BLaER1 (cell line): ENCODE measurements around the gene SMURF2.
"Not testable (repeated sequence)": the region's sequence is repeated elsewhere in the genome, so short reads cannot be mapped to it uniquely, and the experiment has no call there.

Source experiments
- H3K27ac ChIP-seq: shearing (Covaris generic); formaldehyde crosslinking; 2 replicates; pipeline ENCODE4 v1.8.1; 2022
- H3K27me3 ChIP-seq: shearing (Covaris generic); formaldehyde crosslinking; 2 replicates; pipeline ENCODE4 v1.8.1; 2022
- H3K36me3 ChIP-seq: shearing (Covaris generic); formaldehyde crosslinking; 2 replicates; pipeline ENCODE4 v1.8.1; 2022
- H3K4me1 ChIP-seq: shearing (Covaris generic); formaldehyde crosslinking; 2 replicates; pipeline ENCODE4 v1.8.1; 2022
- H3K4me2 ChIP-seq: shearing (Covaris generic); formaldehyde crosslinking; 2 replicates; pipeline ENCODE4 v1.8.1; 2022
- H3K4me3 ChIP-seq: shearing (Covaris generic); formaldehyde crosslinking; 2 replicates; pipeline ENCODE4 v1.8.1; 2022
- H3K9ac ChIP-seq: shearing (Covaris generic); formaldehyde crosslinking; 2 replicates; pipeline ENCODE4 v1.8.1; 2022
- H3K9me3 ChIP-seq: shearing (Covaris generic); formaldehyde crosslinking; 2 replicates; pipeline ENCODE4 v1.8.1; 2022
- H4K20me1 ChIP-seq: shearing (Covaris generic); formaldehyde crosslinking; 2 replicates; pipeline ENCODE4 v1.8.1; 2022
- Cebpa-rat ChIP-seq: shearing (Covaris generic); IDR thresholded peaks from 2 replicates; pipeline ENCODE4 v1.8.1; 2022

Gene SMURF2

GRCh38 chr17:64688481-64688880 lies 26.4 kb upstream of the SMURF2 start:
- H3K27me3 ChIP-seq: no peaks in the 10 kb centered on the region
- H3K9ac ChIP-seq: no peak overlapping the region
- TF ChIP-seq Cebpa-rat: no peak
- H3K4me3 ChIP-seq: no peak overlapping the region
- H3K4me2 ChIP-seq: no peak overlapping the region
- H3K4me1 ChIP-seq: no peaks in the 10 kb centered on the region
- no peaks in the 10 kb centered on the region for H3K9me3 ChIP-seq
- H3K27ac ChIP-seq: no peak overlapping the region
- H3K36me3 ChIP-seq: no peaks in the 10 kb centered on the region
- H4K20me1 ChIP-seq: no peaks in the 10 kb centered on the region

DNA sequence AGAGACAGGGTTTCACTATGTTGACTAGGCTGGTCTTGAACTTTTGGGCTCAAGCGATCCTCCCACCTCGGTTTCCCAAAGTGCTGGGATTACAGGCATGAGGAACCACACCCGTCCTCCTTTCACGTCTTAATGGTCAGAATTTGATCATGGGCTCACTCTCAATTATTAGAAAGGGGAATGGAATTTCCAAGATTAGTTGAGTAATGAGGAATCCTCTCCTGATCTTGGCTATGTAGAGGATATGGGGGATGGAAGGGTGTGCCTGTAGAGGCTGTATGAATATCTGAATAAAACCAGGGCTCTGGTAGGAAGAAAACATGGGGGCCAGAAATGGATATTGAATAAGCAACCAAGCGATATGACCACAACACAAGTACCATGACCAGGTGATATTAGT lies 25.9 kb upstream of the SMURF2 start:
- Histone ChIP-seq H3K36me3 (no peaks in the 10 kb centered on the region), H4K20me1 (no peaks in the 10 kb centered on the region), H3K4me3 (no peak overlapping the region), H3K27me3 (no peaks in the 10 kb centered on the region), H3K27ac (no peak overlapping the region), H3K4me2 (no peak overlapping the region), H3K9ac (no peak overlapping the region), H3K9me3 (no peaks in the 10 kb centered on the region), H3K4me1 (no peaks in the 10 kb centered on the region)
- no peak for TF ChIP-seq Cebpa-rat

DNA sequence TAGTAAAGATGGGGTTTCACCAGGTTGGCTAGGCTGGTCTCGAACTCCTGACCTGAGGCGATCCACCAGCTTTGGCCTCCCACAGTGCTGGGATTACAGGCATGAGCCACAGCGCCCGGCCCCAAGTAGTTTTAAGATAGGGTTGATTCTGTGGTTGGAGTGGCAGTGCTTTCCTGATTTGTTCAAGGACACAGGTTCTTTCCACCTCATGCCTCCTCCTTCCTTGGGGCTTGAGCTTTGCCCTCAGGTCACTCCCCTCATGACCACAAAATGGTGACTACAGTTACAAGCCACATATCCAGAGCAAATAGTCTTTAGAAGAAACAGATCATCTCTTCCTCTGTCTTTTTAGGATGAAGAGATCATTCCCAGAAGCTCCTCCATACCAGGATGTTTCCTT lies 25.3 kb upstream of the SMURF2 start:
- no peak overlapping the region for H3K27ac ChIP-seq
- no peaks in the 10 kb centered on the region for H3K36me3 ChIP-seq
- no peak for TF ChIP-seq Cebpa-rat
- H3K27me3 ChIP-seq: no peaks in the 10 kb centered on the region
- no peaks in the 10 kb centered on the region for H3K4me1 ChIP-seq
- H3K4me2 ChIP-seq: no peak overlapping the region
- no peaks in the 10 kb centered on the region for H3K9me3 ChIP-seq
- no peaks in the 10 kb centered on the region for H4K20me1 ChIP-seq
- H3K9ac ChIP-seq: no peak overlapping the region
- no peak overlapping the region for H3K4me3 ChIP-seq

- H3K4me3 ChIP-seq: no peak overlapping the region
- H3K27ac ChIP-seq: no peak overlapping the region
- H3K4me2 ChIP-seq: no peak overlapping the region
- no peaks in the 10 kb centered on the region for H3K4me1 ChIP-seq
- no peak overlapping the region for H3K9ac ChIP-seq
- no peaks in the 10 kb centered on the region for H3K27me3 ChIP-seq
- TF ChIP-seq Cebpa-rat: no peak
- H3K9me3 ChIP-seq: no peaks in the 10 kb centered on the region
- no peaks in the 10 kb centered on the region for H4K20me1 ChIP-seq
- H3K36me3 ChIP-seq: no peaks in the 10 kb centered on the region
These were observed 24.6 kb upstream of the SMURF2 start for GRCh38 chr17:64686705-64687104.

DNA sequence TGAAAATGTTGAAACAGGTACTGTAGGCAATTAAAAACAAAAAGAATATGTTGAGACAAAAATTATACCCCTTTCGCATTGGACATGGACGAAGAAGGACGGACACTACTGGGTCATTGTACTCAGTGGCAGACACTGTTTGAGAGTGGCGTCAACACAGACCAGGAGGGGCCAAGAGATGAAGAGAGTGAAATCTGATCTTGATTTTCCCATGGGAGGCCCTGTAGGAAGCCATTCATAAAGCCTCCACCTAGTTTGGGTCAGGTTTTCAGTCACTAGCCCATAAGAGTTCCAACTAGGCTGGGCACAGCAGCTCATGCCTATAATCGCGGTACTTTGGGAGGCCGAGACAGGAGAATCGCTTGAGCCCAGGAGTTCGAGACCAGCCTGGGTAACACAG lies 23.6 kb upstream of the SMURF2 start:
- Histone ChIP-seq H3K27me3 (no peaks in the 10 kb centered on the region), H3K36me3 (no peaks in the 10 kb centered on the region), H3K4me3 (no peak overlapping the region), H3K9ac (no peak overlapping the region), H3K4me2 (no peak overlapping the region), H4K20me1 (no peaks in the 10 kb centered on the region), H3K4me1 (no peaks in the 10 kb centered on the region), H3K27ac (no peak overlapping the region), H3K9me3 (no peaks in the 10 kb centered on the region)
- TF ChIP-seq Cebpa-rat: no peak

DNA sequence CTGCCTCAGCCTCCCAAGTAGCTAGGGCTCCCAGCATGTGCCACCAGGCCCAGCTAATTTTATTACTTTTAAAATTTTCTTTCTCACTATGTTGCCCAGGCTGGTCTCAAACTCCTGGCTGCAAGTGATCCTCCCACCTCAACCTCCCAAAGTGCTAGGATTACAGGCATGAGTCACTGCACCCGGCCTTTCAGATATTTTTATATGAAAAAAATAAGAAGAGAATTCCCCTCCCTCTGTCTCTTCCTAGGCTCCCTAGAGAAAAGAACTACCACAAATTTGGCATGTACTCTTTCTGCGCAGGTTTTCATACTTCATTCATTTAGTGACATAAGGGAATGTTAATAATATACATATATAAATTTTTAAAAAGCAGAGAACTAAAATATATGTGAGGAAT lies 21.7 kb upstream of the SMURF2 start:
- Histone ChIP-seq H3K9ac (no peak overlapping the region), H3K4me2 (no peak overlapping the region), H3K27me3 (no peaks in the 10 kb centered on the region), H3K27ac (no peak overlapping the region), H3K4me1 (no peaks in the 10 kb centered on the region), H3K9me3 (no peaks in the 10 kb centered on the region), H4K20me1 (no peaks in the 10 kb centered on the region), H3K36me3 (no peaks in the 10 kb centered on the region), H3K4me3 (no peak overlapping the region)
- TF ChIP-seq Cebpa-rat: no peak

DNA sequence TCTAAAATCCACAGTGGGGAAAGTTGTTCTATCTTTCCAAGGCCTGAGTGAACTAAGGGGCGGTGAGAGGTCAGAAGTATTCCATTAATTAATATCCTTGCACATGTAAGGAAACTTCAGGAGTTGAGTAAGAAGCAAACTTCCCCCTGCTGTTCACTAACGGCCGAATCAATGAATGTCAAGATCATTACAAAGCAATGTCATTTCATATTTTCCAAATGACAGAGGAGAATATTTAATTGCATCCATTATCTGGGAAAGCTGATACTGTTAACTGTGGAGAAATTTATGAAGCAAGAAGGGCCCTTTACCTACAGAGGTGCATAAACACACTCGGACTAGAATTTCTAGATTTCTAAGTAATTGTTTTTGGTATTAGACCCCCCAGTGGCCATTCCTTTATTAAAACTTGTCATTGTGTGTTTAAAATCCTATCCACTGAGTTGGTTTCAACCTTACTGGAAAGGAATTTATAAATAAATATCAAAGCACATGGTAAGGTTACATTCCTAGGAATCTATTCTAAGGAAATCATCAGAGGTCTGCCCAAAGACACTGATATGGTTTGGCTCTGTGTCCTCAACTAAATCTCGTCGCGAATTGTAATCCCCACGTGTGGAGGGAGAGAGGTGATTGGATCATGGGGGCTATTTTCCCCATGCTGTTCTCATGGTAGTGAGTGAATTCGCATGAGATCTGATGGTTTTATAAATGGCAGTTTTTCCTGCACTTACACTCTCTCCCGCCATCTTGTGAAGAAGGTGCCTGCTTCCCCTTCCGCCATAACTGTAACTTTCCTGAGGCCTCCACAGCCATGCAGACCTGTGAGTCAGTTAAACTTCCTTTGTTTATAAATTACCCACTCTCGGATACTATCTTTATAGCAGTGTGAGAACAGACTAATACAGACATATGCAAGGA lies 20.4 kb upstream of the SMURF2 start:
- no peak overlapping the region for H3K4me3 ChIP-seq
- no peaks in the 10 kb centered on the region for H3K36me3 ChIP-seq
- no peaks in the 10 kb centered on the region for H3K4me1 ChIP-seq
- no peak for TF ChIP-seq Cebpa-rat
- H3K27ac ChIP-seq: no peak overlapping the region
- no peaks in the 10 kb centered on the region for H4K20me1 ChIP-seq
- H3K9ac ChIP-seq: no peak overlapping the region
- no peak overlapping the region for H3K4me2 ChIP-seq
- H3K27me3 ChIP-seq: no peaks in the 10 kb centered on the region
- no peaks in the 10 kb centered on the region for H3K9me3 ChIP-seq

DNA sequence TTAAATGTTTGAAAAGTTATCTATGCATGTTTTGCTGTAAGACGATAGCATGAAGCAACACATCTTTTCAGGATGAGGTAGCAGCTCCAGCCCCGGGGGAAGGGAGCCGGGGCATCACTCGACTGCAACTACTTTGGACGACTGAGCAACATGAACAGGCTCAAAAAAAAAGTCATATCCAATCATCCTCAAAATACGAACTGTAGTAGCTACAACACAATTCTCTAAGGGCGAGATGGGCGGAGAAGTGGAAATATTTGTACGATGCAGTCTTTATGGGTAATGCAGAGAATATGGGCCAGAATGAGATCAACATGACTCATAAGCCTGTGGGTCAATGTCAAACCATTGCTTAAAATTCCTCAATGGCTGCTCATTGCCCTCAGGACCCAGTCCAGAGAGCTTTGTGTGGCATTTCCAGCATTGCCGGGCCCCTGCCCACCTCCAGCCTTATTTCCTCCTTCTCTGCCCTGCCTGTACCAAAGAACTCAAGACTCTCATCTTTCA lies 17.7 kb upstream of the SMURF2 start:
- no peak for TF ChIP-seq Cebpa-rat
- Histone ChIP-seq H3K27ac (no peak overlapping the region), H3K9me3 (no peaks in the 10 kb centered on the region), H3K4me2 (no peak overlapping the region), H3K4me3 (no peak overlapping the region), H3K27me3 (no peaks in the 10 kb centered on the region), H3K36me3 (no peaks in the 10 kb centered on the region), H3K9ac (no peak overlapping the region), H3K4me1 (no peaks in the 10 kb centered on the region), H4K20me1 (no peaks in the 10 kb centered on the region)

DNA sequence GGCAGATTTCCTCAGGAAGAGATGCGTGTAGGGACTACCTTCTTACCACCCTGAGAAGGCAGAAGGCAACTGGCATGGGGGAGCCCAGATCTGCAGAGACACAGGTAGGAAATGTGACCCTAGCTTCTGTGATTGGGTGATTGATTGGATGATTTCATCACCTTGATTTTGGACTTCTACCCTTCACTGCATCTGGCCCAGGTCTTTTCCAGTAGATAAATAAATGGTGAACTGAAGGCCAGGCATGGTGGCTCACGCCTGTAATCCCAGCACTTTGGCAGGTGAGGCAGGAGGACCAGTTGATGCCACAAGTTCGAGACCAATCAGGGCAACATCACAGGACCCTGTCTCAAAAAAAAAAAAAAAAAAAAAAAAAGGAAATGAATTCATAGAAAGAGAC lies 14.7 kb upstream of the SMURF2 start:
- Histone ChIP-seq H3K27me3 (no peaks in the 10 kb centered on the region), H3K4me1 (no peaks in the 10 kb centered on the region), H3K4me3 (no peak overlapping the region), H3K9ac (no peak overlapping the region), H3K36me3 (no peaks in the 10 kb centered on the region), H3K27ac (no peak overlapping the region), H3K9me3 (no peaks in the 10 kb centered on the region), H4K20me1 (no peaks in the 10 kb centered on the region), H3K4me2 (no peak overlapping the region)
- TF ChIP-seq Cebpa-rat: no peak

DNA sequence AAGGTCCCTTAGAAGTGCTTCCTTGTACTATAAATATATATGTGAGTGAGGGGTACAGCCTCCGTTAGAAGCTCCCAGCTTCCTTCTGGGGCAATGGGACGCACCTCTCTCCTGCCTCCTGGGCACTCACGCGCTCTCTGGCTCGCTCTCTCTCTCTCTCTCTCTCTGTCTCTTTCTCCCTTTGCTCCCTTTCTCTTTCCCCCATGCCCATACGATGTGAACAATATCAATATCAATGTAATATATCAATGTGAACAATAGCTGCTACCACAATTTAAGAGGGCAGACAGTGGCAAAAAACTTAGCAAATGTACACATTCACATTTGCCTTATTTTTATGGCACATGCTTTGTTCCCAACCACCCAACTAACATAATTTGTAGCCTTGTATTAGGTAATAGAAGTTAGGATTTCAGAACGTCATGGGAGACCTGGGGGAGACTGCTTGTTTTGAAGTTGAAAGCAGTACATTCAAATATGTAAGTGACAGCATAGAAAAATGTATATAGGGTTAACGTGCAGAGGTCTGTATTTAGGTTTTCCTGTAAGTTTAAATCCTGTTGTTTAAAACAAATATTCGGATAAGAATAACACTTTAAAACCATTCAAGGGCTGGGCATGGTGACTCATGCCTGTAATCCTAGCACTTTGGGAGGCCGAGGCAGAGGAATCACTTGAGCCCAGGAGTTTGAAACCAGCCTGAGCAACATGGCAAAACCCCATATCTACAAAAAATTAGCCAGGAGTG lies 8.9 kb upstream of the SMURF2 start:
- not testable (repeated sequence) for H3K27me3 ChIP-seq, H3K9ac ChIP-seq, H3K9me3 ChIP-seq, H4K20me1 ChIP-seq, H3K4me3 ChIP-seq, H3K4me1 ChIP-seq, H3K27ac ChIP-seq, H3K36me3 ChIP-seq, H3K4me2 ChIP-seq

DNA sequence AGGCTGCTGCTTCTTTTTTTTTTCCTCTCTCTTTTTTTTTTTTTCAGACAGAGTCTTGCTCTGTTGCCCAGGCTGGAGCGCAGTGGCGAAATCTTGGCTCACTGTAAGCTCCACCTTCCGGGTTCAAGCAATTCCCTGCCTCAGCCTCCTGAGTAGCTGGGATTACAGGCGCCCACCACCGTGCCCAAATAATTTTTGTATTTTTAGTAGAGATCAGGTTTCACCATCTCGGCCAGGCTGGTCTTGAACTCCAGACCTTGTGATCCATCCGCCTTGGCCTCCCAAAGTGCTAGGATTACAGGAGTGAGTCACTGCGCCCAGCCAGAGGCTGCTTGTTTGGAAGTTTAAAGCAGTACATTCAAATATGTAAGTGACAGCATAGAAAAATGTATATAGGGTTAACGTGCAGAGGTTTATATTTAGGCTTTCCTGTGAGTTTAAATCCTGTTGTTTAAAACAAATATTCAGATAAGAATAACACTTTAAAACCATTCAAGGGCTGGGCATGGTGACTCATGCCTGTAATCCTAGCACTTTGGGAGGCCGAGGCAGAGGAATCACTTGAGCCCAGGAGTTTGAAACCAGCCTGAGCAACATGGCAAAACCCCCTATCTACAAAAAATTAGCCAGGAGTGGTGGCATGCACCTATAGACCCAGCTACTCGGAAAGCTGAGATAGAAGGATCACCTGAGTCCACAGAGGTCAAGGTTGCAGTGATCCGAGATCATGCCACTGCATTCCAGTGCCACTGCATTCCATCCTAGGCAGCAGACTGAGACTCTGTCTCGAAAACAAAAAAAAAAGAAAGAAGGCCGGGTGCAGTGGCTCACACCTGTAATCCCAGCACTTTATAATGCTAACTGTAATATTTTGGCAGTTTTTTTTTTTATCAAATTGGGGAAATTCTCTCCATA lies 6.0 kb upstream of the SMURF2 start:
- not testable (repeated sequence) for H3K4me3 ChIP-seq, H3K27me3 ChIP-seq, H3K4me1 ChIP-seq, H3K9ac ChIP-seq, H3K36me3 ChIP-seq, H3K9me3 ChIP-seq, H3K4me2 ChIP-seq, H3K27ac ChIP-seq, H4K20me1 ChIP-seq

DNA sequence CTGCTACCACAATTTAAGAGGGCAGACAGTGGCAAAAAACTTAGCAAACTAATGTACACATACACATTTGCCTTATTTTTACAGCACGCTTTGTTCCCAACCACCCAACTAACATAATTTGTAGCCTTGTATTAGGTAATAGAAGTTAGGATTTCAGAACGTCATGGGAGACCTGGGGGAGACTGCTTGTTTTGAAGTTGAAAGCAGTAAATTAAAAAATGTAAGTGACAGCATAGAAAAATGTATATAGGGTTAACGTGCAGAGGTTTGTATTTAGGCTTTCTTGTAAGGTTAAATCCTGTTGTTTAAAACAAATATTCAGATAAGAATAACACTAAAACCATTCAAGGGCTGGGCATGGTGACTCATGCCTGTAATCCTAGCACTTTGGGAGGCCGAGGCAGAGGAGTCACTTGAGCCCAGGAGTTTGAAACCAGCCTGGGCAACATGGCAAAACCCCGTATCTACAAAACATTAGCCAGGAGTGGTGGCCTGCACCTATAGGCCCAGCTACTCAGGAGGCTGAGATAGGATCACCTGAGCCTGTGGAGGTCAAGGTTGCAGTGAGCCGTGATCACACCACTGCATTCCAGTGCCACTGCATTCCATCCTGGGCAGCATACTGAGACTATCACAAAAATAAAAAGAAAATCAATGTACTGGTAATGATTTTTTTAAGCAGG lies 2.3 kb upstream of the SMURF2 start:
- H3K9ac ChIP-seq, H3K9me3 ChIP-seq, H3K36me3 ChIP-seq, H3K4me3 ChIP-seq, H3K27me3 ChIP-seq, H3K27ac ChIP-seq, H3K4me2 ChIP-seq: not testable (repeated sequence)
- Histone ChIP-seq H3K4me1 (peaks cover 19% of the 10 kb centered on the region), H4K20me1 (peaks cover 20% of the 10 kb centered on the region)

- not testable (repeated sequence) for H3K9ac ChIP-seq, H3K27me3 ChIP-seq, H3K4me3 ChIP-seq, H3K36me3 ChIP-seq, H3K4me2 ChIP-seq, H3K9me3 ChIP-seq, H3K27ac ChIP-seq
- Histone ChIP-seq H4K20me1 (peaks cover 26% of the 10 kb centered on the region), H3K4me1 (peaks cover 19% of the 10 kb centered on the region)
These were observed 1.7 kb upstream of the SMURF2 start for GRCh38 chr17:64663836-64664235.
